A549 (cell line): ENCODE data around the gene PSMA7.

ENCODE experiments used
- CEBPB ChIP-seq, 2 experiments: fragments of >200 bp in 1 of 2; sonication (Bioruptor Twin) in 1 of 2; formaldehyde crosslinking in 1 of 2; IDR thresholded peaks; 2 replicates each; pipeline ENCODE4 v1.6.1; 2012 to 2016
- CTCF ChIP-seq: fragments of >200 bp; sonication (Bioruptor Twin); formaldehyde crosslinking; IDR thresholded peaks from 3 replicates; pipeline ENCODE4 v1.5.1; 2016
- PBX3 ChIP-seq: IDR thresholded peaks from 2 replicates; pipeline ENCODE4 v1.6.1; 2012
- POLR2A ChIP-seq: IDR thresholded peaks from 2 replicates; pipeline ENCODE4 v1.6.1; 2012; ENCODE audit warnings: mild to moderate bottlenecking, low read length

- TF ChIP-seq CTCF (no peak), PBX3 (no peak), CEBPB (IDR thresholded peaks at IDR 0.05) (no peak), POLR2A (no peak)
Observed at GRCh38 chr20:62174021-62174804, 31.0 kb upstream of the PSMA7 start.
